K562 (cell line): ENCODE results near the gene XPC.

Experiments used
- ATF7 ChIP-seq: fragments of 450-650 bp; IDR thresholded peaks from 2 replicates; pipeline ENCODE4 v1.7.1; 2014; ENCODE audit warnings: mild to moderate bottlenecking, moderate library complexity
- BRF2 ChIP-seq: IDR thresholded peaks from 3 replicates; pipeline ENCODE4 v1.6.1; 2011; ENCODE audit warnings: borderline replicate concordance, mild to moderate bottlenecking; ENCODE audit not compliant: insufficient read length, insufficient read depth
- POLR2AphosphoS5 ChIP-seq: IDR thresholded peaks from 2 replicates; pipeline ENCODE4 v1.6.1; 2011; ENCODE audit warnings: mild to moderate bottlenecking, low read depth, low read length, moderate library complexity; ENCODE audit not compliant: control insufficient read depth, insufficient read depth
- RBFOX2 ChIP-seq: fragments of 200-400 bp; formaldehyde crosslinking; IDR thresholded peaks from 2 replicates; pipeline ENCODE4 v1.6.1; 2017; ENCODE audit warnings: low read depth, mild to moderate bottlenecking, low read length, moderate library complexity
- TRIM28 ChIP-seq: fragments of 450-650 bp; IDR thresholded peaks from 2 replicates; pipeline ENCODE4 v1.6.1; 2017
- ZNF707 ChIP-seq: fragments of 250-450 bp; sonication (Bioruptor Pico); conservative IDR thresholded peaks from 2 replicates; pipeline ENCODE4 v1.8.0; 2022; ENCODE audit warnings: inconsistent platforms, mild to moderate bottlenecking, moderate library complexity

GRCh38 chr3:14177580-14178246 lies 688 bp downstream of the XPC start:
- TF ChIP-seq RBFOX2 (no peak), ZNF707 (CRISPR knock-in tag) (no peak), ATF7 (no peak), TRIM28 (no peak), POLR2AphosphoS5 (no peak), BRF2 (no peak)
